IMR-90 (cell line): Measurements from ENCODE around the gene XRCC4.

Experiments used
- CEBPB ChIP-seq: IDR thresholded peaks from 2 replicates; pipeline ENCODE4 v1.6.1; 2012; ENCODE audit warnings: low read depth, low read length, improper control_type of control experiment
- CHD1 ChIP-seq: IDR thresholded peaks from 2 replicates; pipeline ENCODE4 v1.6.1; 2012; ENCODE audit warnings: low read depth, low read length, improper control_type of control experiment
- CTCF ChIP-seq: conservative IDR thresholded peaks from 2 replicates; pipeline ENCODE4 v1.5.1; 2012; ENCODE audit warnings: mild to moderate bottlenecking, low read depth, low read length, improper control_type of control experiment
- POLR2A ChIP-seq: IDR thresholded peaks from 2 replicates; pipeline ENCODE4 v1.6.1; 2012; ENCODE audit warnings: mild to moderate bottlenecking, low read depth, low read length
- RAD21 ChIP-seq: IDR thresholded peaks from 2 replicates; pipeline ENCODE4 v1.6.1; 2012; ENCODE audit warnings: low read length, improper control_type of control experiment
- RCOR1 ChIP-seq: IDR thresholded peaks from 2 replicates; pipeline ENCODE4 v1.6.1; 2012; ENCODE audit warnings: mild to moderate bottlenecking, low read length, improper control_type of control experiment; ENCODE audit not compliant: insufficient replicate concordance
- RFX5 ChIP-seq: IDR thresholded peaks from 2 replicates; pipeline ENCODE4 v1.8.0; 2012; ENCODE audit warnings: low read depth, mild to moderate bottlenecking, low read length, moderate library complexity
- SMC3 ChIP-seq: fragments of 150-350 bp; IDR thresholded peaks from 2 replicates; pipeline ENCODE4 v1.6.1; 2016; ENCODE audit warnings: low read depth, mild to moderate bottlenecking, antibody characterized with exemption, low read length, moderate library complexity

DNA sequence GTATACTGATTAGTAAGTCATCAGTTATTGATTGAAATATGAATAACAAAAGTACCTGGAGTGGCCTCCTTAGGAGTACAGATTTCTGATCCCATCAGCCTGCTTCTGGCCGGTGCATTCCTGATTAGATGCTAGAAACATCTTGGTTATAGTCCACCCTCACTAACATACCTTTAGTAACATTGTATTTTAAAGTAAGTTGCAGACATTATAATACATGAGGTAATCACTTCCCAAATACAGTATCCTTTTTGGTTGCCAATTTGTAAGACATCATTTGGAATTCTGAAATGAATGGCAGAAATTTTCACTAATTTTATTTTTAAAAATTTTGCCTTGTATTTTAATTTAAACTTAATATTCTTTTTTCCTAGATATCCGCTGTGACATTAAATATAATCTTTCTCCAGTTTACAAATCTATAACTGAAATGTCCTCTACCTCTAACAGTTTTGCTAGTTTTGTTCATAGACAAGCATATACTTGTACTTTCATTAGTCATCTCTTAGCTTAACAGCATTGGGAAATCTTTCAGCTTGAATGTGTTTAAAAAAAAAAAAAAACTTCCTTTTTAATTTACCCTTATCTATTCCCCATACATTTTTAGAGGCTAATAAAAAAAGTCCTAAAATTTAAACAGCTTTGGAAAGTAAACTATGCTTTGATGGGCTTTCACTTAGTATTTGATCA is 178.9 kb downstream of the XRCC4 start:
- TF ChIP-seq CTCF (no peak), RAD21 (no peak), CHD1 (no peak), RFX5 (no peak), SMC3 (no peak), CEBPB (0 out of 2 replicates have a peak, but pooled peaks have one; percentile 42), RCOR1 (no peak), POLR2A (no peak)
